ENCODE results near the gene TBC1D22A. TPM values are rescaled to one million over a fixed set of nuclear protein-coding genes. Genes with fewer than 3 reads are reported as not detected.

Gene TBC1D22A
- total RNA-seq, 2 experiments from 2014 or later: 22.3 to 43.9 TPM

Other genes starting within 250 kb of the TBC1D22A start
- gene CELSR1, start 225.0 kb upstream of the TBC1D22A start, total RNA-seq (2014; rRNA removed; shearing (Covaris generic)): 3.9 and 5.2 TPM in 2 replicates
- gene CELSR1, start 225.0 kb upstream of the TBC1D22A start, total RNA-seq (2022): 3.7 and 4.9 TPM in 2 replicates
- 40.7 and 52.4 TPM in 2 replicates for gene GRAMD4, start 142.3 kb upstream of the TBC1D22A start, total RNA-seq (2014; rRNA removed; shearing (Covaris generic))
- gene GRAMD4, start 142.3 kb upstream of the TBC1D22A start, total RNA-seq (2022): 32.8 and 46.9 TPM in 2 replicates
- gene CERK, start 24.4 kb upstream of the TBC1D22A start, total RNA-seq (2014; rRNA removed; shearing (Covaris generic)): 47.9 and 48.1 TPM in 2 replicates
- 34.6 and 36.6 TPM in 2 replicates for gene CERK, start 24.4 kb upstream of the TBC1D22A start, total RNA-seq (2022)

All from OCI-LY7 (cell line).